Epidermal melanocyte (primary cell): ENCODE measurements around the gene LSM3.

Experiments
- DNase-seq: peaks from one replicate; pipeline ENCODE4 v3.0.0; 2011; ENCODE audit warnings: low spot score; ENCODE audit not compliant: insufficient read length

Gene LSM3

DNA sequence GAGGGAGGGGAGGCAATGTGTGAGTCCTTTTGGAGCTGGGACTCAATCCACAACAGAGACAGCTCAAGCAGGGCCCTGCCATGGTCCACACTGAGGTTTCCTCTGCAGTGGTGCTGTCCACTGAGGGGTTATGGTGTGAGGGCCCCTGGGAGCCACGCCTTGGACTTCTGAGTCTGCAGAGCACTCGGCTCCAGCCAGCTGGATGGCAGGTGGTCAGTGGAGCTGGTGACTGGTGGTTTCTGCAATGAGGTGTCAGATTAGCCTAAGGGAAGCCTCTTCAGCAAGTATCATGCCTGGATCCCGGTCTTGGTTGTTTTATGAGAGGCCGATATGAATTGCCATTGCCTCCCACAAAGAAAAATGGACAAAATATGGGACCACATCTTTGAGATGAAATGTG is 21.7 kb downstream of the LSM3 start:
- DNase-seq = no peak

DNA sequence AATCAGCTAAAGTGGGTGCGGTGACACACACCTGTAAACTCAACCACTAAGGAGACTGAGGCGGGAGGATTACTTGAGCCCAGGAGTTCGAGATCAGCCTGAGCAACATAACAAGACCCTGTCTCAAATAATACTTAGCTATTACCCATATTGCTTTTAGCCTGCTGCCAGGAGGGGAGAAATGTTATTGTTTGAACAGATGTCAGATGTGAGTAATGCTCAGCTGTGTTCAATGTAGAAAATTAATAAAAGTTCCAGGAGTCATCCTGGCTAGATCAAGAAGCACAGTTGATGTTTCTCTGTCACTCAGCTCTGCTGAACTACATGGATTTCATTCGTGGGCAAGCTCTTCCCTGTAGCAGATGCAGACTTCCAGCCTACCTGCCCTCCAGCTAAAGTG is 22.2 kb downstream of the LSM3 start:
- no peak for DNase-seq

DNA sequence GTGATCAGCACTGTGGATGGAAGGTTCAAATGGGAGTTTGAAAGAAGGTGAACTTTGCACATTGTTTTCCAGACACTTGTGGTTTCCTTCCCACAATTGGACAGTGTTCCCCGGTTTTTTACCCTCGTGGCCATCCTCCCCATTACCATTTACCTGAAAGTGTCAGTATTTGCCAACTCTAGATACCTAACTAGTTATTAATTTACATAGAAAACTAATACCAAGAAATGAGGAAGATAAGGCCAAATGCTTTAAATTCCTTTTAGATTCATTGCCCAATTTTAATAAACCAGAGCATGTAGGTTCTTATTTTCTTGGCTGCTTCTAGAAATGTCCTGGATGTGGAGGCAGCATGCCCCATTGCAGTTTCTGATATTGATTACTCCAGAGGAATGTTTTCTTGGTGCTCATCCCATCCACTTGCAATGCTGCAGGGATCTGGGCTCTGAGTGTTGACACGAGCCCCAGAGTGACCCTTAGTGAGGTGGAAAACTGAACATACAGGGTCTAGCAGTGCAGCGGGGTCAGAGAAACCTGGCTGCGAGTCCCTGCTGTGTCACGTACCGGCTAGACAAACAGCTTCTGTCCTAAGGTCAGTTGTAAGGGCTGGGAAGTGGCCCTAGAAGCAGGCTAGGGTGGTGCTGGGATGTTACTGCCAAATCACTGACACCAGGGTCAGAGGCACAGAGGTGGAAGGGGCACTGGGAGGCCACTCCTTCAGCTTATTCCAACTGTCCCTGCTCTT is 23.5 kb downstream of the LSM3 start:
- no peak for DNase-seq

DNA sequence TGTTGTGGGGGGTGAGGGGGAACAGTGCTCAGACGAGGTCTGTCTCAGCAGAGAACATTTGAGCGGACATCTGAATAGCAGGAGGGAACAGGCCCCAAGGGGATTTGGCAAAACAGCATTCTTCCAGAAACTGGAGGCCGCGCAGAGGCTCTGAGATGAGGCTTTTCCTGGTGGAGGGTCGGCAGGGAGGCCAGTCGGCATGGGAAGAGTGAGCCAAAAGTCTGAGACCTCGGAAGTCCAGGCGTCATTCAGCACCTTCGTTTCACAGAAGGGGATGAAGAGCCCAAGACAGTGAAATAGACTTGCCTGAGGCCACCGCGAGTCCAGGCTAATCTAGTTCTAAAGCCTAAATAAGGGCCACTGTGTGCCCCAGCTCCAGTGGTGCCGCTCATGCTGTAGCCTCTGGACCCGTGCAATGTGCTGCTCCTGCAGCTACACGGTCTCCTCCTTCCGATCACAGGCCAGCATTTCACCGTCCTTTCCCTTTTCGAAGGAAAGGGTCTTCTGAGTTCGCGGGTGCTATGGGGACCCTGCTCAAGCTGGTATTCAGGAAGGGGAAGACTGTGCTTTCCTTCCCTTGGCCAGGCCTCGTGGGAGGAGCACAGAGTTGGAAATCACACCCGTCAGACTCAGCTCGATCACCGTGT is 24.4 kb downstream of the LSM3 start:
- no peak for DNase-seq

DNA sequence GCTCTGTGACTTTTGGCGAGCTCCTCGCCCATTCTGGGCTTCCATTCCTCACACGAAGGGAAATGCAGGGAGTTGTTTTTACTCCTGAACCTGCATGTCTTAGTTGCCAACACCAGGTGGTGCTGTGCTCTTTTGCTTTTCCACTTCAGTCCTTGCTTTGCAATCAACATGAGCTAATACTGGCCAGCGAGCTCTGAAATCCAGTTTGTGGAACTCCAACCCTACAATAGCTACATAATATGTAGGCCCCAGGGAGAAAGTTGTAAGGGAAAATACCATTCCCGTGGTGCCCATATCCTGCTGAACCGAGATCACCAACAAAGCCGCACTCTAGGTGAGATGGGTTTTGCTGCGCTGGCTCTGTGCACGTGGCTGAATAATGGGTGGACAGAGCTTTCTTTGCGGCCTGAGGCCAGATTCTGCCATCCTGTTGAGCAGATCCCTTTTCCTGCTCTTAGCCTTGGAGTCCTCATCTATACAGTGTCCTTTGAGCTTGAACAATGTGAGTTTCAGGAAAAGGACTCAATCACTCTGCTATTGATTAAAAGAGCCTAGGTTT is 25.0 kb downstream of the LSM3 start:
- DNase-seq = peak; percentile 89

DNA sequence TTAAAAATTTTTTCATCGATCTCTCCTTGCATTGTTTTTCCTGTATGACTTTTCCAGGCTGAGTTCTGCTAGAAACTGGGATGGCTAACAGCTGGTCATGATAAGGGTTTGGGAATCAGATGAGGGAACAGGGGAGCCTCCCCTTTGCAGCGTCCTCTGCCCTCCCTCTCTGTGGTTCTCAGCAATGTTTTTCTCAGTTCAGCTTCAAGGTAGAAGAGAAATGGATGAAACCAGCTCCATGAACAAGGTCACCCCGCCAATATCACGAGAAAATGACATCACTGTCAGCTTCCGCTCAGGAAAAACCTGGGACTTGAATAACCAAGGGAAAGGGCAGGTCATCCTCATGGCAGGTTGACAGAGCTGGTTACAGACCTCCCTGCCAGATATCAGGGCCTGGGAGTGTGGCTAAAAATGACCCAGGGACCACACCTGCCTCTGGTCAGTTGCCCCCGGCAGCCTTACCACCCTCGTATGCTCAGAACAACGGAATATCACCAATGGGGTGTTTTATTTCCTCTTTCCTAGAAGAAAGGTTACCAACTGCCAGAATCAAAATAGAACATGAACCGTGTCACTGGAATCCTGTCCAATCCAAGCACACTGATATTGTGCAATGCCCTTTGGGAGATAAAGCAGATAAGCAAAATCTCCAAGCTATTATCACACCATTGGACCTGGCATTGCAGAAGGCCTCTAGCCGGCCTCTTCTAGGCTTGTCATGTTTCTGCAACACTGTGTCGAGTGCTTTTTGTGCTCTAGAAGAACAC is 26.1 kb downstream of the LSM3 start:
- no peak for DNase-seq

DNA sequence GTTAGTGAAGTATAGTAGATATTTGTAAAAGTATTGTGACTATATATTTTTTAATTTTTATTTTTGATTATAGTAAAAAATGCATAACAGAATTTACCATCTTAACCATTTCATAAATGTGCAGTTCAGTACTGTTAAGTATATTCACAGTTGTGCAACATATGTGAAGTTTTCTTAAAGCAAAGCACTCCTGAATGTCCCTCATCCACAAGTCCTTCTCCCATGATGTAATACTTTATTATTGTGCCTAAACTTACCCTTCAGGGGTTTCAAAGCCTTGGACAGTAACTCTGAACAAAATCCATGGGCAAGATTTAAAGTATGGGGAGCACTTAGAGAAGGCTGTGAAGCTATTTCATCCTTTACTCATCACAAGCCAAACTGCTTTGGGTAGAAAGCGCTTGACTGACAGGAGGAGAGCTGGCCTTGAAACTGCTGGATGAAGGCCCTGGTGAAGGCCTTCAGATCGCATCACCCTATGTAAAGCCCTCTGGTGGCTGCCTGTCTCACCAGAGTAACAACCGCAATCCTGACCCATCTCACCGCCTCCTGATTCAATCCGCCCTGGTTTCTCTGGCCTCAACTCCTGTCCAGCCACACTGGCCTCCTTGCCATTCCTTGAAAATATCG is 28.0 kb downstream of the LSM3 start:
- no peak for DNase-seq

DNA sequence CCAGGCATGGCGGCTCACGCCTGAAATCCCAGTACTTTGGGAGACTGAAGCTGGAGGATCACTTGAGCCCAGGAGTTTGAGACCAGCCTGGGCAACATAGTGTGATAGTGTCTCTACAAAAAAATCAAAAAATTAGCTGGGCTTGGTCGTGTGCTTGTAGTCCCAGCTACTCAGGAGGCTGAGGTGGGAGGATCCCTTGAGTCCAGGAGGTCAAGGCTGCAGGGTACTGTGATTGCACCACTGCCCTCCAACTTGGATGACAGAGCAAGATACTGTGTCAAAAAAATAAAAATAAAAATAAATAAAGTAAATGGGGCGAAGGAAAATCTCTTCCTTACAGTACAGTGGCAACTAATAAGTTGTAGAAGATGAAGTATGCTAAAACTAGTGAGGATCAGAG is 29.6 kb downstream of the LSM3 start:
- DNase-seq = no peak

DNA sequence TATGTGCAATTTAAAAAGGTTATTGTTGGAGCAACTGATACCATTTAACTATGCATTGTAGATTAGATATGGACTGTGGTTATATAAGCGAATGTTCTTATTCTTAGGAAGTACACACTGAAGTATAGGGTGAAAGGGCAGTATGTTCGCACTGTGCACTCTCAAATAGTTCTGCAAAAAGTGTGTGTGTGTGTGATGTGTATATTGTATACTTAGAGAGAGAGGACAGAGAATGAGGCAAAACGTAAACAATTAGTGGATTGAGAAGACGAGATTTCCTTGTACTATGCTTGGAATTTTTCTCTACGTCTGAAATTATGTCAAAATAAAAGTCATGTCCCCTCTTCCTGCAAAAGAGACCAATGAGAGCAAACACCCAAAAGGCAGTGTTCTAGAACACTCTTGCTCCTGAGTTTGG is 30.4 kb downstream of the LSM3 start:
- no peak for DNase-seq

DNA sequence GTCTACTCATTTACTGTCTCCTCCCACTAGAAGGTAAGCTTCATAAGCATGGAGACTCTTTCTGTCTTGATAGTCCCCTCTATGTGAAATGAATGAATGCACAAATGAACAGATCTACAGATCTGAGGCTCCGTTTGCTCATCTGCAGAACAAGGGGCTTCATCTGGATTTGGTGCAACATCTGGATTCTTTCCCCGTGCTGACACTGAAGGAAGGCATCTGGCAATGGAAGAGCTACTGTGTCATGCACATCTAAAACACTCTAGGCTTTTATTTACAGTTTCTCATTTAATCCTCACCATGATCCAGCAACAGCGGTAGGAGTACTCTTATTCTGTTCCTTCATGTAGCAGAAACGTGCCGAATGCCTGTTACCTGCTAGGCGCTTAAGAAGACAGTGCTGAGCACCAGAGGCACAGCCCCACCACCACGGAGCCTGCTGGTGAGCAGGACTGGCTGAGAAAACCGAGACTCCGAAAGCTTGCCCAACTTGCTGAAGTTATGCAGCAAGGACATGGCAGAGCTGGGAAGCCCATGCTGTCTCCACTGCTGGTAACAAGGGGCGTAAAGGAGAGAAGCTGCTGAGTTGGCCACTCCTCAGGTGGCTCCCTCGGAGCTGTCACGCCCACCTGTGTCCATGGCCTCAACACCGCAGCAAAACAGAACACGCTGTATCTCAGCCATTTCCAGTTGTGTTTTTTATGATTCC is 31.1 kb downstream of the LSM3 start:
- DNase-seq = no peak

DNA sequence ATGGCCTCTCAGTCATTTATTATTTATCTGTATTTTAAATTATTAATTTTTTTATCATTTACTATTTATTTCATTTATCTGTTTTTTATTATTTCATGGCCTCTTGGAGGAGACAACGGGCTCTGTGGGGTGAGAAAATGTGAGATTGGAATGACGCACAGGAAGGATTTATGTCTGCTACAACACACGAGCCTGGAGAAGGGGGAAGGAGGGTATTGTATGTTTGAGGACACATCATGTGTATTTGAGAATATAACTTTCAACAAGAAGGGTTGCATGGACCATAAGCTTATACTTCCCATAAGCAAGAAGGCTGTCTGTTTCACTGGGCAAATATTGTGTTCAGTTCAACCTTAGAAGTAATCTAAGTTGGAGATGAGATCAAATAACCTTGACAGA is 31.7 kb downstream of the LSM3 start:
- DNase-seq = no peak

DNA sequence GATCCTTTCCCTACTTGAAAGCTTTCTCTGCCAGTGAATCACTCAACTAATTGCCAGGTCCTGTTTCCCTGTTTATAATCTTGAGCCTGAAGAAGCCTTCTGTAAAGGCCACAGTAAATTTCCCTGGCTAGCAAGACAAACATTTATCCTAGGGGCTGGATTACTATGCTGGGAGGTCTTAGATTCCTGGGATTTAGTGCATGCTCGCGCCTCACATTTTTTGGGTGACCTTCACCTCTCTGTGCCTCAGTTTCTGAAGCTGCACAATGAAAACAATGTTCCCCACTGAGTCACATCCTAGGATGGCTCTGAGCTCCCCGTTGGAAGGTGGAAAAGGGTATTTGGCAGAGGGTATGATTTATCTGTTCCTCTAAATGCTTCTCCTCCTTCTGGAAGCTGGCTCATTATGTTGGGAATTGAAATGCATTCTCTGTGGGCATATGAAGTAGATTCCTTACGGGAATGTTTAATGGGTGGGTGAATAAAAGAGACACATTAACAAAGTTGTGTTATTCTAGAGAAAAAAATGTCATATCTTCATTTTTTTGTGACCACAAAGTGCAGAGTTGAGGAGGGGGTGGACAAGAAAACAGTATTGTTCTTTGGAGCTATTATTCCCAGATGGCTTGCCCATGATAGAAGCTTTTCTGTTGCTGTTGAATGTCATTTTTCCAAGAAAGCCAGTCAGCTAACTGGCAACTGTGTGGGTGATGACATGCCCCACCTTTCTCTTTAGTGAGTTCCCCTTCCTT is 32.4 kb downstream of the LSM3 start:
- peak; percentile 31 for DNase-seq

DNA sequence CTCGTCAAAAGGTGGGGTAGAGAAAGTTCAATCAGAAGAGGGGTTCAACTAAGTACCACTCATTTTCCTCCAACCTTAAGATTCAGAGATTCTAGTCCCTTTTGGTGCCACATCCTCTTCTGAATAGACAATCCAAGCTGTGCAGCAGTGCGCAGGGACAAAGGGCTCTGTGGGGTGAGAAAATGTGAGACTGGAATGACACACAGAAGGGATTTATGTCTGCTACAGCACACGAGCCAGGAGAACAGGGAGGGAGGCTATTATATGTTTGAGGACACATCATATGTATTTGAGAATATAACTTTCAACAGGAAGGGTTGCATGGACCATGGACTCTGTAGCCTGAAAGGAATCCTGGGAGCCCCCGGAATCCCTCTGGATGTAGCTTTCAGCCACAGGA is 33.0 kb downstream of the LSM3 start:
- no peak for DNase-seq

DNA sequence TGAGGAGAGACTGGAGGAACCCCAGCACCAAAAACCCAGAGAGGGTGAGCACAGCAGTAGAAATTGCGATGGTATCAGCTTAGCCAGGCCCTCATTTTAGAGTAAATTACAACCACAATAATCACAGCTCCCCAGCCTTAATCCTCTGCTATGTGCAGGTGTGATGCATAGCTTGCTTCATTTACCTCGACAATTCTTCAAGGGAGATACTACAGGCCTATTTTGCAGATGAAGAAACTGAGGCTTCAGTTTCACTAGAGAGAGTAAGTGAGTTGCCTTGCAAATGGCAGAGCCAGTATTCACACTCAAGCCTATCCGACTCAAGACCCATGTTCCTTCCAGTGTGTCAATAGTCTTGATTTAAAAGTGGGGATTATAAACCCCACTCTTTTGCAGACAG is 33.4 kb downstream of the LSM3 start:
- no peak for DNase-seq

DNA sequence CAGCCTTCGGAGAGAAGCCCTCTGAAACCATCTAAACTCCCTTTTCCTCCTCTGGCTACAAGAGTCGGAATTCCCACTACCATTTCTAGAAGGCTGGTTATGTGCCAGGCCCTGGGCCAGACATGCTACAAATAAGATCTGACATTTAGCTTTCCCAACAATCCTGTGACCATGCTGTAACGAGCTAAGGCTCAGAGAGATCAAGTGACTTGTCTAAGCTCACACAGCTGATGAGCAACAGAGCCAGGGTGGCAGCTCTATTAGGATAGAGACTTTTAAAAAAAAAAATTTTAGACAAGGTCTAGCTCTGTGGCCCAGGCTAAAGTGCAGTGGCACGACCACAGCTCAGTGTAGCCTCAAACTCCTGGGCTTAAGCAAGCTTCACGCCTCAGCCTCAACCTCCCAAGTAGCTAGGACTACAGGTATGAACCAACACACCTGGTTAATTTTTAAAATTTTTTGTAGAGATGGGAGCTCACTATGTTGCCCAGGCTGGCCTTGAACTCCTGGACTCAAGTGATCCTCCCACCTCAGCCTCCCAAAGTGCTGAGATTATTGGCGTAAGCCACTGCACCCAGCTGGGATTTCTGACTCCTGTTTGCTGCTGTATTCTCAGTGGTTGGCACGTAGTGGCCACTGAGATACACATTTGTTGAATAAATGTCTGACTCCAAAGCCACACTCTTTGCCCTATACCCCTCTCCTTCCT is 34.6 kb downstream of the LSM3 start:
- no peak for DNase-seq

DNA sequence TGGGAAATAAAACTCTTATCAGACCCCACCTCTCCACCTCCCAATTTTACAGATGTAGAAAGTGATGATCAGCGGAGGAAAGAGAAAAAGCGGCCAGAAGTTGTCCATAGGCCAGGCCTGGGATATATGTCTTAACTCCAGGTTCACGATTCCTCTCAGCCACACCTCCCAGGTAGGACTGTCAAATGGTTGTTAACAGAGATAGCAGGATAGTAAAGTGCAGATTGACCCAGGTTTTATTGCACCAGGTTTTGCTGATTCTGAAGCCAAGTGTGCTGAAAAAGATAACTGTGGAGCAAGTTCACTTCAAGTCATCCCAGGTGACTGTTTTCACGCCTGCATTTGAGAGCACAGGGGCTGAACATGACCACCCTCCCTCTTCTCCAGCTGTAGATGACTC is 36.1 kb downstream of the LSM3 start:
- DNase-seq = no peak

DNA sequence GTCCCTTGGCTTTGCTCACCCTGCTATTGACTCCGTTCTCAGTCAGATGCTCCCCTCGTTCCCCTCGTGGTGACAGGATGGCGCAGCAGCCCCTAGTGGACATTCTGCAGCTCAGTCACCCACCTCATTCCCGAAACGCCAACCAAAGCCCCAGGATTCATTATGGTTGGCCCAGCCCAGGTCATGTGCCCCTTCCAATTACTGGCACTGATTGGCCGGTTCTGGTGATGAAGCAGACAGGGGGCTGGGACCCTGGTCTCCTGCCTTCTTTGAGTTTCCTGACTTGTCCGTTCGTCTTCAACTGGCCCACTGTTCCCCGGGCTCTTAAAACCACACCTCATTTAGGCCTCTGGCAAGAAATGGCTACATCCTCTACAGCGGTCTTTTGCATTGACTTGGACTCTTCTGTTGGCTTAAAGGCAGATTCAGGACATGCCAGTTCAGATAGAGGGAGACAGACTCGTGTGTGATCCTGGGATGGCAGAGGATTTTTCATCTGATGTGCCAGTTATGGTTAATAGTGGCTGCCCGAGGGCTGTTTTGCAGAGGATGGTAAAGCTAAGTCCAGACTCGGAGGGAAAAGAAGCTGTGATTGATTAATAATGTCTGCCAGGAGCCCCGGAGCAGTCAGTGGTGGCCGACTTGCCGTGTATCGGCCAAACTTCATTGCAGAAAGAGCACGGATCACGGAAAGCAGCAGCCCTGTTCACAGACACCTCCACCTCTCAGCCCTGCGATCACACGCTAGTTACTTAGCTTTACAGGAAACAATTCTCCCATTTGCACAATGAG is 37.8 kb downstream of the LSM3 start:
- no peak for DNase-seq

DNA sequence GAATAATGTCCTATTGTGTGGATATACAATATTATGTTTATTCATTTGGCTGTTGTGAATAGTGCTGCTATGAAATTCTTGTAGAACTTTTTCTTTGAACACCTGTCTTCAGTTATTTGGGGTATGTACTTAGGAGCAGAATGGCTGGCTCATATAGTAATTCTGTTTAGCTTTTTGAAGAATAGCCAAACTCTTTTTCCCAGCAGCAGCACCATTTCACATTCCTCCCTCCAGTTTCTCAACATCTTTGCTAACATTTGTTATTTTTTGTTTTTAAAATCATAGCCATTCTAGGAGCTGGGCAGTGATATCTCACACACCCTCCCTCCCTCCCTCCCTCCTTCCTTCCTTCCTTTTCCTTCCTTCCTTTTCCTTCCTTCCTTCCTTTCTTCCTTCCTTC is 39.7 kb downstream of the LSM3 start:
- DNase-seq = no peak

DNA sequence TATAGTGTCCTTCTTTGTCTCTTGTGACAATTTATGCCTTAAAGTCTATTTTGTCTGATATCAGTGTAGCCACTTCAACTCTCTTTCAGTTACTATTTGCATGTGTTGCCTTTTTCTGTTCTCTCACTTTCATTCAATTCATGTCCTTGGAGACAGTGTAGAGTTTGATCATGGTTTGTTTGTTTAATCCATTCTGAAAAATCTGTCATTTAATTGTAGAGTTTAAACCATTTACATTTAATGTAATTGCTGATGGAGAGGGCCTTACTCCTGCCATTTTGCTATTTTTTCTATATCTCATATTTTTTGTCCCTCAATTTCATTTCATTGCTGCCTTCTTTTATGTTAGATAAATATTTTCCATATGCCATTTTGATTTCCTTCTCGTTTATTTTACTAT is 42.3 kb downstream of the LSM3 start:
- DNase-seq = no peak
